SU-DHL-6 (cell line): ENCODE measurements around the gene TTLL11.

Experiments used
- H2AFZ ChIP-seq: fragments of 200-600 bp; sonication (generic); 2 replicates; pipeline ENCODE4 v1.6.1; 2014; ENCODE audit warnings: low read depth, mild to moderate bottlenecking, moderate library complexity, mixed read lengths, antibody characterized with exemption, low read length; ENCODE audit not compliant: severe bottlenecking
- H3F3A ChIP-seq: fragments of 200-600 bp; shearing (Covaris generic); 2 replicates; pipeline ENCODE4 v1.6.0; 2016; ENCODE audit warnings: antibody characterized with exemption, mild to moderate bottlenecking; ENCODE audit not compliant: insufficient read depth
- H3K27ac ChIP-seq: fragments of 200-600 bp; sonication (generic); 2 replicates; pipeline ENCODE4 v1.5.1; 2016; ENCODE audit warnings: low read depth, mild to moderate bottlenecking, low read length, moderate library complexity, mixed read lengths
- H3K27me3 ChIP-seq: fragments of 200-600 bp; sonication (generic), shearing (Covaris generic); 2 replicates; pipeline ENCODE4 v1.6.0; 2014; ENCODE audit warnings: mild to moderate bottlenecking, low read length
- H3K36me3 ChIP-seq: fragments of 200-600 bp; sonication (generic); 2 replicates; pipeline ENCODE4 v1.6.1; 2014; ENCODE audit warnings: mild to moderate bottlenecking, low read length, mixed read lengths
- H3K4me2 ChIP-seq: fragments of 300-600, 200-600 bp; shearing (Covaris generic), sonication (generic); 2 replicates; pipeline ENCODE4 v1.6.0; 2014; ENCODE audit warnings: low read length, low read depth, mild to moderate bottlenecking; ENCODE audit not compliant: poor library complexity, severe bottlenecking
- H3K4me3 ChIP-seq: fragments of 200-600 bp; sonication (generic); 2 replicates; pipeline ENCODE4 v1.5.1; 2014; ENCODE audit warnings: antibody characterized with exemption, low read length, mild to moderate bottlenecking, mixed read lengths; ENCODE audit not compliant: insufficient read depth, poor library complexity, severe bottlenecking
- H3K79me2 ChIP-seq: fragments of 200-600 bp; sonication (generic); 2 replicates; pipeline ENCODE4 v1.6.1; 2014; ENCODE audit warnings: mild to moderate bottlenecking, low read length, moderate library complexity; ENCODE audit not compliant: insufficient read depth
- H3K9ac ChIP-seq: fragments of 200-600 bp; sonication (generic); 2 replicates; pipeline ENCODE4 v1.7.0; 2014; ENCODE audit warnings: mild to moderate bottlenecking, low read length
- H3K9me2 ChIP-seq: fragments of 200-600 bp; sonication (generic); replicated peaks from 2 replicates; pipeline ENCODE4 v1.6.1; 2014; ENCODE audit warnings: low read length; ENCODE audit not compliant: insufficient read depth
- H3K9me3 ChIP-seq: fragments of 200-600 bp; sonication (generic); 2 replicates; pipeline ENCODE4 v1.6.1; 2014; ENCODE audit warnings: low read length, mixed read lengths; ENCODE audit not compliant: insufficient read depth
- H4K20me1 ChIP-seq: fragments of 200-600 bp; sonication (generic); 2 replicates; pipeline ENCODE4 v1.6.1; 2014; ENCODE audit warnings: low read depth, mild to moderate bottlenecking, antibody characterized with exemption, low read length, moderate library complexity, mixed read lengths
- CTCF ChIP-seq: fragments of 200-600 bp; sonication (generic); IDR thresholded peaks from one replicate; pipeline ENCODE4 v1.5.1; 2017; ENCODE audit warnings: antibody characterized with exemption, mild to moderate bottlenecking, low read length, moderate library complexity; ENCODE audit not compliant: insufficient read depth, poor library complexity, severe bottlenecking
- EZH2phosphoT487 ChIP-seq: fragments of 200-600 bp; sonication (generic), shearing (Covaris generic); conservative IDR thresholded peaks from 2 replicates; pipeline ENCODE4 v1.6.1; 2018; ENCODE audit warnings: mild to moderate bottlenecking, antibody characterized with exemption, low read length, moderate library complexity, mixed read lengths

The TTLL11 gene

GRCh38 chr9:122039234-122039633 is 53.9 kb downstream of the TTLL11 start:
- TF ChIP-seq CTCF, result no peak
- no peak for TF ChIP-seq EZH2phosphoT487

GRCh38 chr9:122036988-122037387 is 56.1 kb downstream of the TTLL11 start:
- Histone ChIP-seq H3K27ac (no peak overlapping the region), H3K9ac (no peak overlapping the region), H3K36me3 (no peaks in the 10 kb centered on the region), H3K79me2 (no peaks in the 10 kb centered on the region), H3K4me3 (no peak overlapping the region), H2AFZ (no peak overlapping the region), H3K9me3 (no peaks in the 10 kb centered on the region), H4K20me1 (no peaks in the 10 kb centered on the region), H3F3A (no peaks in the 10 kb centered on the region), H3K9me2 (no peaks in the 10 kb centered on the region), H3K4me2 (no peak overlapping the region), H3K27me3 (no peaks in the 10 kb centered on the region)
- TF ChIP-seq CTCF (no peak), EZH2phosphoT487 (no peak)

More at GRCh38 chr9:122039234-122039633, 53.9 kb downstream of the TTLL11 start:
- Histone ChIP-seq H3K9ac (no peak overlapping the region), H3K4me2 (no peak overlapping the region), H3K79me2 (no peaks in the 10 kb centered on the region), H2AFZ (no peak overlapping the region), H3F3A (no peaks in the 10 kb centered on the region), H4K20me1 (no peaks in the 10 kb centered on the region), H3K9me2 (no peaks in the 10 kb centered on the region), H3K27ac (no peak overlapping the region), H3K27me3 (no peaks in the 10 kb centered on the region), H3K9me3 (no peaks in the 10 kb centered on the region), H3K4me3 (no peak overlapping the region), H3K36me3 (no peaks in the 10 kb centered on the region)

- Histone ChIP-seq H3K79me2 (no peaks in the 10 kb centered on the region), H4K20me1 (no peaks in the 10 kb centered on the region), H3K4me3 (no peak overlapping the region), H3K4me2 (no peak overlapping the region), H3K9me3 (no peaks in the 10 kb centered on the region), H3K27me3 (no peaks in the 10 kb centered on the region), H2AFZ (no peak overlapping the region), H3K9me2 (no peaks in the 10 kb centered on the region), H3F3A (no peaks in the 10 kb centered on the region), H3K27ac (no peak overlapping the region), H3K36me3 (no peaks in the 10 kb centered on the region), H3K9ac (no peak overlapping the region)
- TF ChIP-seq EZH2phosphoT487 (no peak), CTCF (no peak)
These were observed 56.7 kb downstream of the TTLL11 start for GRCh38 chr9:122036408-122036807.
